Caco-2 (cell line): ENCODE results near the gene HNRNPC. TPM values are rescaled to one million over a fixed set of nuclear protein-coding genes. Genes with fewer than 3 reads are reported as not detected.

Experiments
- BruUV-seq: library from RNA; stranded (reverse); fragments of 400-500 nt; replicated peaks from 2 replicates; lab custom pipeline; 2021; lab: Mats Ljungman, UMichigan
- CTCF ChIA-PET: fragments of 300-600 bp; sonication (Branson Sonifier 250); formaldehyde crosslinking; loops from one replicate; lab custom pipeline; 2022; ENCODE audit warnings: antibody characterized with exemption; lab: Charles Lee
- POLR2A ChIA-PET: fragments of 300-600 bp; sonication (Branson Sonifier 250); formaldehyde crosslinking; loops from one replicate; lab custom pipeline; 2022; ENCODE audit warnings: antibody characterized with exemption; lab: Charles Lee
- DNase-seq, 2 experiments: peaks; one replicate each; pipeline versions ENCODE4 v3.0.0 to v3.0.0-alpha.2; 2020 to 2022
- H3K27me3 ChIP-seq: replicated peaks from 2 replicates; pipeline ENCODE4 v1.6.0; 2011; ENCODE audit warnings: low read length; ENCODE audit not compliant: control insufficient read depth, insufficient read depth
- H3K36me3 ChIP-seq: 2 replicates; pipeline ENCODE4 v1.5.1; 2011; ENCODE audit warnings: low read length; ENCODE audit not compliant: control insufficient read depth, insufficient read depth
- H3K4me1 ChIP-seq: fragments of 250-450 bp; sonication (Bioruptor Pico); 2 replicates; pipeline ENCODE4 v1.5.1; 2020; ENCODE audit warnings: mild to moderate bottlenecking
- H3K4me3 ChIP-seq: 2 replicates; pipeline ENCODE4 v1.5.1; 2011; ENCODE audit warnings: low read depth, mild to moderate bottlenecking, control low read depth, low read length
- H3K9me3 ChIP-seq: fragments of 250-450 bp; sonication (Bioruptor Pico); 2 replicates; pipeline ENCODE4 v1.5.1; 2020; ENCODE audit warnings: mild to moderate bottlenecking, moderate library complexity
- H3K27ac Mint-ChIP-seq: one replicate; pipeline ENCODE4 v1.8.0; 2022; ENCODE audit warnings: mixed read lengths; ENCODE audit not compliant: unreplicated experiment
- H3K27me3 Mint-ChIP-seq: one replicate; pipeline ENCODE4 v1.8.0; 2022; ENCODE audit warnings: mixed read lengths; ENCODE audit not compliant: insufficient read depth, unreplicated experiment
- H3K36me3 Mint-ChIP-seq: one replicate; pipeline ENCODE4 v1.8.0; 2022; ENCODE audit warnings: mild to moderate bottlenecking, mixed read lengths; ENCODE audit not compliant: insufficient read depth, unreplicated experiment
- H3K4me1 Mint-ChIP-seq: one replicate; pipeline ENCODE4 v1.8.0; 2022; ENCODE audit warnings: low read depth, mixed read lengths; ENCODE audit not compliant: unreplicated experiment
- H3K4me3 Mint-ChIP-seq: one replicate; pipeline ENCODE4 v1.8.0; 2022; ENCODE audit warnings: mild to moderate bottlenecking, moderate library complexity, mixed read lengths; ENCODE audit not compliant: unreplicated experiment
- H3K9me3 Mint-ChIP-seq: one replicate; pipeline ENCODE4 v1.8.0; 2022; ENCODE audit warnings: mixed read lengths; ENCODE audit not compliant: unreplicated experiment
- CTCF ChIP-seq, 2 experiments: fragments of 200-600 bp in 1 of 2; IDR thresholded peaks; 1 replicate in 1 of 2; 2 replicates in 1 of 2; pipeline versions ENCODE4 v1.5.1 to v1.8.0; 2011 to 2022; ENCODE audit warnings: antibody characterized with exemption in 1 of 2, control low read depth in 1 of 2, inconsistent platforms in 1 of 2, low read depth in 1 of 2, low read length in 1 of 2, mild to moderate bottlenecking in 1 of 2, moderate library complexity in 1 of 2; ENCODE audit not compliant: insufficient read depth in 1 of 2, severe bottlenecking in 1 of 2, unreplicated experiment in 1 of 2
- intact Hi-C: fragments of 100-400 bp; cut with micrococcal nuclease; formaldehyde crosslinking; loops from one replicate; pipeline ENCODE4 v1.10.0; 2022; ENCODE audit not compliant: unreplicated experiment
- total RNA-seq: library from RNA; stranded (reverse); gene quantifications from 2 replicates; pipeline ENCODE4 v1.2.3, GENCODE V29; 2022

HNRNPC gene
- total RNA-seq, 1 experiment from 2014 or later: 512 TPM

GRCh38 chr14:21182166-21182565 is 87.1 kb downstream of the HNRNPC start:
- no peaks in the 10 kb centered on the region for H3K27me3 ChIP-seq
- CTCF ChIA-PET: no interaction called here
- no peaks in the 10 kb centered on the region for H3K9me3 ChIP-seq
- H3K4me3 ChIP-seq: no peak overlapping the region
- no TSS peak for BruUV-seq
- no peak for TF ChIP-seq CTCF (IDR thresholded peaks at IDR 0.05; ENCODE audit: insufficient read depth in 1 of 2, low read depth in 1 of 2, low read length in 1 of 2, severe bottlenecking in 1 of 2, unreplicated experiment in 1 of 2)
- intact Hi-C loops: no loop called here
- Mint-ChIP-seq H3K27me3 (peaks cover 3% of the 10 kb centered on the region), H3K4me1 (no peaks in the 10 kb centered on the region), H3K9me3 (no peaks in the 10 kb centered on the region), H3K27ac (no peak overlapping the region), H3K36me3 (no peaks in the 10 kb centered on the region), H3K4me3 (no peak overlapping the region)
- POLR2A ChIA-PET: no interaction called here
- no peaks in the 10 kb centered on the region for H3K36me3 ChIP-seq
- no peak for DNase-seq
- H3K4me1 ChIP-seq: no peaks in the 10 kb centered on the region

- DNase-seq: no peak
- intact Hi-C loops: no loop called here
- Histone ChIP-seq H3K9me3 (no peaks in the 10 kb centered on the region), H3K4me1 (no peaks in the 10 kb centered on the region), H3K36me3 (no peaks in the 10 kb centered on the region), H3K27me3 (no peaks in the 10 kb centered on the region), H3K4me3 (no peak overlapping the region)
- no peak overlapping the region for H3K27ac Mint-ChIP-seq
- CTCF ChIA-PET: no interaction called here
- H3K36me3 Mint-ChIP-seq: no peaks in the 10 kb centered on the region
- no peaks in the 10 kb centered on the region for H3K4me1 Mint-ChIP-seq
- BruUV-seq: no TSS peak
- peaks cover 9% of the 10 kb centered on the region for H3K27me3 Mint-ChIP-seq
- POLR2A ChIA-PET: no interaction called here
- TF ChIP-seq CTCF (IDR thresholded peaks at IDR 0.05; ENCODE audit: insufficient read depth in 1 of 2, low read depth in 1 of 2, low read length in 1 of 2, severe bottlenecking in 1 of 2, unreplicated experiment in 1 of 2): no peak
- H3K4me3 Mint-ChIP-seq: no peak overlapping the region
- H3K9me3 Mint-ChIP-seq: peaks cover 26% of the 10 kb centered on the region
Observed at GRCh38 chr14:21171128-21171527, 98.1 kb downstream of the HNRNPC start.

GRCh38 chr14:21169573-21169972 is 99.7 kb downstream of the HNRNPC start:
- no peak overlapping the region for H3K4me3 ChIP-seq
- Mint-ChIP-seq H3K9me3 (peaks cover 26% of the 10 kb centered on the region), H3K27ac (no peak overlapping the region), H3K27me3 (peaks cover 12% of the 10 kb centered on the region), H3K4me3 (no peak overlapping the region), H3K4me1 (no peaks in the 10 kb centered on the region), H3K36me3 (no peaks in the 10 kb centered on the region)
- no TSS peak for BruUV-seq
- no peaks in the 10 kb centered on the region for H3K4me1 ChIP-seq
- CTCF ChIA-PET: no interaction called here
- no peak for TF ChIP-seq CTCF (IDR thresholded peaks at IDR 0.05; ENCODE audit: insufficient read depth in 1 of 2, low read depth in 1 of 2, low read length in 1 of 2, severe bottlenecking in 1 of 2, unreplicated experiment in 1 of 2)
- H3K27me3 ChIP-seq: no peaks in the 10 kb centered on the region
- H3K9me3 ChIP-seq: no peaks in the 10 kb centered on the region
- H3K36me3 ChIP-seq: no peaks in the 10 kb centered on the region
- no peak for DNase-seq
- POLR2A ChIA-PET: no interaction called here
- intact Hi-C loops: no loop called here
